A172 (cell line): ENCODE data around the gene ZFP62. TPM values are rescaled to one million over a fixed set of nuclear protein-coding genes. Genes with fewer than 3 reads are reported as not detected.
"Not testable (repeated sequence)": the region's sequence is repeated elsewhere in the genome, so short reads cannot be mapped to it uniquely, and the experiment has no call there.

Source experiments
- DNase-seq: peaks from one replicate; pipeline ENCODE4 v3.0.0-alpha.2; 2015; ENCODE audit warnings: low spot score
- total RNA-seq: library from RNA; depleted of rRNA; stranded (reverse); fragments of >200 nt; shearing (Covaris generic); gene quantifications from 2 replicates; pipeline ENCODE4 v1.2.3, GENCODE V29; 2014

The ZFP62 gene
- total RNA-seq, 1 experiment from 2014 or later, result 38.2 TPM

DNA sequence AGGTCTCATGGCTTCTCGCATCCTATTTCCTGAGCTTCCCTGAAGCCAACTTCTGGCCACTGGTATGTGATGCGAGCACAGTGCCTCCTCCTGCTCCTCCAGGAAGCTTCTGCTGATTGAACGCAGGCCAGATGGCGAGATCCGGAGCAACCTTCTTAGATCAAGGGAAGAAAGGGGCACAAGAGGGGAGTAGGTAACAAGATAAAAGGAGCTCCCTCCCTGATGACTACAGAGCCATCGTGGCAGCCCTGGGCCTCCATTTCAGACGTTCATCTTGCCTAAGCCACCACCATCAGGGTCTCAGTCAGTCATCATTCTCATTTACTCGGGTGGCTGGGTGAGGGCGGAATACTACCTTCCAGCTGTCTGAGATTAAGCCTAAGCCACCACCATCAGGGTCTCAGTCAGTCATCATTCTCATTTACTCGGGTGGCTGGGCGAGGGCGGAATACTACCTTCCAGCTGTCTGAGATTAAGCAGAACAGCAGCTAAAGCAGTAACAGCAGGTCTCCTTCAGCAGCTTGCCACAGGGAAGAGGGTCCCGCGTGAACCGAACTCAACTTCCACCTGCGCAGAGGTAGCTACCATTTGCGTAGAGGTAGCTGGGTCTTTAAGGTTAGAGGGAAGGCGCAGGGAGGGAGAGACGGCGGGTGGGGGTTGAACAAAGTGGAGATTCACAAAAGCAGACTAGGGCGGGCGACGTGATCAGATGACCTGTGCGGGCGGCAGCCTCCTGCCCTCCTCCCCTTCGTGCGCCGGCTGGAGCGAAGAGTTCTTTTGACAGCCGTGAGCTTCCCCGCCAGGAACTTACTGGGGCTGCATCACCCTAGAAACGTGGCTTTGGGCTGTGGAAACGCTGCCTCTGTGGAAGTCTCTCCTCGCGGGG, 30.6 kb downstream of the ZFP62 start:
- DNase-seq, result no peak

DNA sequence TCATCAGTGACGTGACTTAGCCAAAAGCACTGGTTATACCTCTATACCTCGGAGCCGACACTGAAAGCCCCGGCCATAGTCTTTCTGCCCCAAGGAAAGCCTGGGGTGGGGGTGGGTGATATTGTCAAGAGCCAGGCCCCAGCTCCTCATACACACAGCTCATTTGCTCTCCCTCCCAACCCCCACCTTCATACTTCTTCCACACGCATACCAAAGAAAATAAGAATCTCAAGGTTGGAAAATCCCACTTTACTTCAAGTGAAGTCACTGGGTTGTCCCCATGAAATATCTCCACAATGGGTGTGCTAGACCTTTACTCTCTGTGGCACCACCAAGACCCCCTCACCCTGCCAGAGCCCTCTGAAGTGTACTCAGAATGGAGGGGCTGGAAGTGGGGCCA, 31.4 kb downstream of the ZFP62 start:
- DNase-seq, result no peak

- DNase-seq, result not testable (repeated sequence)
Measured at GRCh38 chr5:180828756-180829531, 32.1 kb downstream of the ZFP62 start.

DNA sequence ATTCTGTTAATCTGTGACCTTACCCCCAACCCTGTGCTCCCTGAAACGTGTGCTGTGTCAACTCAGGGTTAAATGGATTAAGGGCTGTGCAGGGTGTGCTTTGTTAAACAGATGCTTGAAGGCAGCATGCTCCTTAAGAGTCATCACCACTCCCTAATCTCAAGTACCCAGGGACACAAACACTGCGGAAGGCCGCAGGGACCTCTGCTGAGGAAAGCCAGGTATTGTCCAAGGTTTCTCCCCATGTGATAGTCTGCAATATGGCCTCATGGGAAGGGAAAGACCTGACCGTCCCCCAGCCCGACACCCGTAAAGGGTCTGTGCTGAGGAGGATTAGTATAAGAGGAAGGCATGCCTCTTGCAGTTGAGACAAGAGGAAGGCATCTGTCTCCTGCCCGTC, 33.7 kb downstream of the ZFP62 start:
- DNase-seq, result not testable (repeated sequence)

DNA sequence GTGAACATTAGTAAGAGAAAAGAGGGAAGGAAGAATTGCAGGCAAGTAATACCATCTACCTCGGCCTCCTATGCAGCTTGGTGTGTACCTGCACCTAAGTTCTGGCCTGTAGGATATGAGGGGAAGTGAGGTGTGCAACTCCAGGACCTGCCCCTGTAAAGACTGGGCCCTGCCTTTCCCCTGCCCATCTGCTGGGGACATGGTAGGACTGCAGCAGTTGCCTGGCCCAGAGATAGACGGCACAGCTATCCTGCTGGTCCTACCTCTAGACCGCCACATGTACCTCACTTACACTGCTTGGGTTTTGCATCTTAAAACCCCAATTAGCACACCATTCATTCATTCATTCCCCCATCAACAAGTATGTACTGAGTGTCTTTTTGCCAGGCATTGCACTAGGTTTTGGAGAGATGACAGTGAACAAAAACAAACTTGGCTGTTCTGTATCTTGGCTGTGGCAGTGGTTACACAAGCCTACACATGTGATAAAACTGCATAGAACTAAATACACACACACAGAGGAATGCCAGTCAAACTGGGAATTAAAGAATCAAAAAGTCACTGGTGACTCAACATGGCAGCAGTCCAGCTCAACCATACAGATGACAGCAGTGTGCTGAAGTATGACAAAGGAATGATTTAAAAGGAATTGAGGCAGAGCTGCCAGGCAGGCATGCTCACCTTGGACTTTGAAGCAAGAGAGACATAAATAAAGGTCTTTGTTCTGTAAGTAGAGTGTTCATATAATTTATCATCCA, 35.1 kb downstream of the ZFP62 start:
- DNase-seq, result peak; percentile 84

DNA sequence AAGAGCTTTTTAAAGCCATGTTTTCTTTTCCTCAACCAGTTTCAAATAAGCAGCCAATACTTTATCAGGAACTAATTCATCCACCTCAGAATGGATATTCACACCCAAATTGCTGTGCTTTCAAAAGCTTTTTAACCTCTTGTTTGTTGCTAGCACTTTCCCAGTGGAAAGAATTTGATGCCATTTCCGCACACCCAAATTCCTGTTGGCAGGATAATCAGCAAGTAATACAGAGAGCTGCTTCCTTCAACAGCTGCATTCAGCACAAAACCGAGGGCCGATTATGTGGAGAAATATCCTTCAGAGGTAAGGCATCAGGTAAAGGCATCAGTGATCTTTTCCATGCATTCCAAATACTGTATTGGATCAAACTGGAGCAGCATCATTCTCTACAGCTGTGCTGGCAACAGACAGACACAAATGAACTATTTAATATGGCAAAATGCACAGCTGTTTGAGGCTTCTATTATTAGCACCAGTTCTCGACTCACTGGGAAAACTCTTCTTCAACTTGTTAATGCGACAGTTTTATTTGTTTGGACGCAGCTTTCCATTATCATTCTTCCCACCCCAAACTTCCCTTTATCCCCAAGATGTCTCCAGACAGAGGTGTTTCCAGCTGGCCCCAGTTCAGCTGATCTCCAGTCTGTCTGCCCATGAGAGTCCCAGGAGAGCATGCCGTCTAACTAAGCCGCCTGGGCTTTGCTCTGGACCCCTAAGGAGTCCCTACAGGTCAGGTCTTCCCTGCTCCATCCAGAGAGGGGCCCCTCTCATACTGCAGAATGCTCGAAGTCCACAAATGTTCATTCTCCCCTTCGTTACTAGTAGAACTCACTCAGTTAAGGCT, 36.2 kb downstream of the ZFP62 start:
- DNase-seq, result no peak

- DNase-seq, result no peak
Measured at GRCh38 chr5:180823940-180824629, 37.0 kb downstream of the ZFP62 start.

DNA sequence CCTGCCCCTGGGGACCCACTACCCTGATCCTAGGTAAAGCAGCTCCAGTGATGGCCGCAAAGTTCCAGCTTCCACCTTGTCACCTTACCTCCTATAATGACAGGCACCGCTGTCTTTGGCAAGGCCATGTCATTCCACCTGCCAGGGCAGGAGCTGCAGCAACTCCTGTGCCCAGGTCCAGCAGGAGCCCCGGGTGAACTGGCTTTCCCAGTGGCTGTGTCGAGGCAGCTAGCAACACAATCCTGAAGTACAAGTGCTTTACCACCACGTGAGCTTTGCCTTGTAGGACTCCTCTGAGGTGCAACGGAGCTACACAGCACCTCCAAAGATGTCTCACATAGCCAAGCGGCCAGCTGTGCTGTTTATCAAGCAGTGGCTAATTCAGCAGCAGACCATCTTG, 37.7 kb downstream of the ZFP62 start:
- DNase-seq, result no peak

GRCh38 chr5:180821538-180821937, 39.5 kb downstream of the ZFP62 start:
- DNase-seq, result no peak

DNA sequence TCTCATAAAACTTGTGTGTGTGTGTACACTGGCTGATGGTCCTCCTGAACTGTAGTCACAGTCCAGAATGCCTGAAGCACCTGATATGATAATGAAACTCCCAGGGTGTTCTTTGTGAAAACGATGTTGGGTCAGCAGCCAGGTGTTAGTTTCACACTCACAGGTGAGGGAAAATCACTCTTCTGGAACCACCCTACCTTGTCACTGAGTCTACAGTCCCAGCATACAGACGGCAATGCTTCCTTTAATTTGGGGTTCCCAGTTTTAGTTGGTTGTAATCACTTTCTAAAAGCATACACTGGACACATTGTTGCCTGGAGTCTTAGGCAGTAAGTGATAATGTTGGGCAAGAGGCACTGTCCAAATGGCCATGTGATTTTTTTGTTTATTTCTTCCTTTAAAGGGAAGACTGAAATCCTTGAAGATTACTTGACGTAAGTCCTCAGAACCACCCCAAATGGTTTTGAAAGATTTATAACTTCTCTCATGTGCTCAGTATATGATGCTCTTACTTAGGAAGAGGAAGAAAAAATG, 40.2 kb downstream of the ZFP62 start:
- DNase-seq, result no peak

GRCh38 chr5:180818677-180819341, 42.3 kb downstream of the ZFP62 start:
- no peak for DNase-seq

GRCh38 chr5:180817893-180818674, 43.0 kb downstream of the ZFP62 start:
- DNase-seq, result no peak

GRCh38 chr5:180816608-180817534, 44.2 kb downstream of the ZFP62 start:
- DNase-seq, result peak; percentile 35

DNA sequence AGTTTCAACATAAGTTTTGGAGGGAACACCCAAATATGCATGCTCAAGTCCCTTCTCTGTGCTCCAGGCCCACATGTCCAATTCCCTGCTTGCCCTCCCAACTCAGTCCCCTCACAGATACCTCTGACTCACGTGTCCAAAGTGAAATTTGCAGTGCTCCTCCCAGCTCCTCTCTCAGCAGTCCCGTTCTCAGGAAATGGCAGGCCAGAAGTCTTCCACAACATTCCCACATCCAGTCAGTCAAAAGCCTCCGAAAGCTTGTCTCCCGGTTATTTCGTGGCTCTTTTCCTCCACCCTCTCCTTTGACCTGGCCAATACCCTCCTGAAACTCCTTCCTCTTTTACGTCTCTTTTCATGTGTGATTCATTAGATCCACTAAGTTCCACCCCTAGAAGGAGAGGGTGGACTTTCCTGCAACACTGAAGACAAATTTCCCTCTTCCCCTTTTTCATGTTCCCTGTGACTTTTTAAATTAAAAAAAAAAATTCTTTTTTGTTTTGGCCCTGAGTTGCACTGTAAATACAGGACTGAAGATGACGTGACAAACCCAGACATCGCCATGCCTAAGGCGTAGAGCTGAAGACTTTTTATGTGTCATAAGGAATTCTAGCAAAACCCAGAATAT, 45.7 kb downstream of the ZFP62 start:
- no peak for DNase-seq

GRCh38 chr5:180813420-180813819, 47.7 kb downstream of the ZFP62 start:
- no peak for DNase-seq

GRCh38 chr5:180811623-180812124, 49.4 kb downstream of the ZFP62 start:
- no peak for DNase-seq

DNA sequence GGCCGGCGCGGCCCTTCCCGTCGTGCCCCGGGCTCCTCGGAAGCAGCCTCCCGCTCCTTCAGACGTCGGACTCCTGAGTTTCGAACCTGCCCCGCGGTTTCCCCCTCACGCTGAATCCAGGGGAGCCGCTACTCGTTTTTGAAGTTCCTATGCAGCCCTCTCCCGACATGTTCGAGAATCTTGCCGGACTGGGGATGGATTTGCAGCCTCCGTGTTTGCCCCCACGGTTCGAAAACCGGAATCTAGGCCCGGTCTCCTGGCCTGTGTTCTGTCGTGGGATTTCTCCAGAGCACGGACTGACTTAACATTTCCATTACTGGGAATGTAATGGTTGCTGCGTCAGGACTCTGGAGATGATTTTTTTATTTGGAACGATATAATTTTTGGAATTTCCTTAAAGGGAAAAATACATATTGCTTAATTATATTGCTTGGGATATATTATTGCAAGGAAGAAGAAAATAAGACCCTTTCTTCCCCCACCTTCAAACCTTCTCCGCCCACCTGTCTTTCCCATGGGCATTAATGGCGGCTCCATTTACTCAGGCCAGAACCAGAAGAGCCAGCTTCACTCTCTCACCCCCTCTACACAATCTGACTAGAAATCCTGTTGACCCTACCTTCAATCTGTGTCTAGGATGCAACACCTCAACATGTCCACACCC, 50.0 kb downstream of the ZFP62 start:
- no peak for DNase-seq
